Calu3 (cell line): ENCODE data around the gene CBY2. TPM values are rescaled to one million over a fixed set of nuclear protein-coding genes. Genes with fewer than 3 reads are reported as not detected.

Experiments
- BruUV-seq: library from RNA; stranded (reverse); fragments of 400-500 nt; replicated peaks from 2 replicates; lab custom pipeline; 2021; lab: Mats Ljungman, UMichigan
- CTCF ChIA-PET: fragments of 300-600 bp; sonication (Branson Sonifier 250); formaldehyde crosslinking; loops from one replicate; lab custom pipeline; 2022; ENCODE audit warnings: antibody characterized with exemption; lab: Charles Lee
- DNase-seq: peaks from one replicate; pipeline ENCODE4 v3.0.0; 2022
- H3K27ac Mint-ChIP-seq: one replicate; pipeline ENCODE4 v1.8.0; 2022; ENCODE audit warnings: mixed read lengths; ENCODE audit not compliant: unreplicated experiment
- H3K27me3 Mint-ChIP-seq: one replicate; pipeline ENCODE4 v1.8.0; 2022; ENCODE audit warnings: mixed read lengths; ENCODE audit not compliant: unreplicated experiment
- H3K36me3 Mint-ChIP-seq: one replicate; pipeline ENCODE4 v1.8.0; 2022; ENCODE audit warnings: mild to moderate bottlenecking, moderate library complexity, mixed read lengths; ENCODE audit not compliant: insufficient read depth, unreplicated experiment
- H3K4me1 Mint-ChIP-seq: one replicate; pipeline ENCODE4 v1.8.0; 2022; ENCODE audit warnings: mild to moderate bottlenecking, low read depth, mixed read lengths; ENCODE audit not compliant: unreplicated experiment
- H3K4me3 Mint-ChIP-seq: one replicate; pipeline ENCODE4 v1.8.0; 2022; ENCODE audit warnings: mild to moderate bottlenecking, low read depth, moderate library complexity, mixed read lengths; ENCODE audit not compliant: unreplicated experiment
- H3K9me3 Mint-ChIP-seq: one replicate; pipeline ENCODE4 v1.8.0; 2022; ENCODE audit warnings: low read depth, mixed read lengths; ENCODE audit not compliant: unreplicated experiment
- CTCF ChIP-seq: fragments of 200-600 bp; IDR thresholded peaks from one replicate; pipeline ENCODE4 v1.8.0; 2022; ENCODE audit warnings: antibody characterized with exemption; ENCODE audit not compliant: unreplicated experiment
- intact Hi-C: fragments of 100-400 bp; cut with micrococcal nuclease; formaldehyde crosslinking; loops from one replicate; pipeline ENCODE4 v1.10.0; 2022; ENCODE audit not compliant: unreplicated experiment
- total RNA-seq: library from RNA; stranded (reverse); gene quantifications from 2 replicates; pipeline ENCODE4 v1.2.3, GENCODE V29; 2022

CBY2 gene
- total RNA-seq, 1 experiment from 2014 or later, result not detected

GRCh38 chr13:45704211-45704739 is 2.2 kb downstream of the CBY2 start:
- Mint-ChIP-seq H3K27me3 (peaks cover 88% of the 10 kb centered on the region), H3K27ac (no peak overlapping the region), H3K4me1 (no peaks in the 10 kb centered on the region), H3K4me3 (no peak overlapping the region), H3K36me3 (no peaks in the 10 kb centered on the region), H3K9me3 (no peaks in the 10 kb centered on the region)
- no peak for DNase-seq
- intact Hi-C loops, result no loop called here
- CTCF ChIA-PET, result no interaction called here
- no peak for TF ChIP-seq CTCF
- no TSS peak for BruUV-seq

- TF ChIP-seq CTCF, result no peak
- Mint-ChIP-seq H3K27ac (no peak overlapping the region), H3K9me3 (no peaks in the 10 kb centered on the region), H3K4me1 (no peaks in the 10 kb centered on the region), H3K36me3 (no peaks in the 10 kb centered on the region), H3K4me3 (no peak overlapping the region), H3K27me3 (peaks cover 96% of the 10 kb centered on the region)
- intact Hi-C loops, result no loop called here
- DNase-seq, result no peak
- BruUV-seq, result no TSS peak
- CTCF ChIA-PET, result no interaction called here
Measured at GRCh38 chr13:45704854-45705695, 3.0 kb downstream of the CBY2 start.

GRCh38 chr13:45705918-45706317 is 3.8 kb downstream of the CBY2 start:
- intact Hi-C loops, result no loop called here
- no TSS peak for BruUV-seq
- Mint-ChIP-seq H3K36me3 (no peaks in the 10 kb centered on the region), H3K27ac (no peak overlapping the region), H3K27me3 (peaks cover 100% of the 10 kb centered on the region), H3K9me3 (no peaks in the 10 kb centered on the region), H3K4me3 (no peak overlapping the region), H3K4me1 (no peaks in the 10 kb centered on the region)
- no peak for TF ChIP-seq CTCF
- CTCF ChIA-PET, result no interaction called here
- no peak for DNase-seq

- H3K4me3 Mint-ChIP-seq, result no peak overlapping the region
- TF ChIP-seq CTCF, result no peak
- H3K4me1 Mint-ChIP-seq, result no peaks in the 10 kb centered on the region
- H3K27me3 Mint-ChIP-seq, result peaks cover 92% of the 10 kb centered on the region
- no peaks in the 10 kb centered on the region for H3K9me3 Mint-ChIP-seq
- intact Hi-C loops, result no loop called here
- H3K36me3 Mint-ChIP-seq, result no peaks in the 10 kb centered on the region
- no peak for DNase-seq
- CTCF ChIA-PET, result no interaction called here
- no TSS peak for BruUV-seq
- H3K27ac Mint-ChIP-seq, result no peak overlapping the region
Measured at GRCh38 chr13:45707516-45708100, 5.5 kb downstream of the CBY2 start.
